CD4-positive, alpha-beta T cell treated with Interleukin-4 for 1 hour (primary cell): ENCODE results near the gene CCDC196.

Experiments used
- DNase-seq, 2 donors: peaks; one replicate each; pipeline ENCODE4 v3.0.0-alpha.2; 2020 to 2022

The CCDC196 gene, protein sequence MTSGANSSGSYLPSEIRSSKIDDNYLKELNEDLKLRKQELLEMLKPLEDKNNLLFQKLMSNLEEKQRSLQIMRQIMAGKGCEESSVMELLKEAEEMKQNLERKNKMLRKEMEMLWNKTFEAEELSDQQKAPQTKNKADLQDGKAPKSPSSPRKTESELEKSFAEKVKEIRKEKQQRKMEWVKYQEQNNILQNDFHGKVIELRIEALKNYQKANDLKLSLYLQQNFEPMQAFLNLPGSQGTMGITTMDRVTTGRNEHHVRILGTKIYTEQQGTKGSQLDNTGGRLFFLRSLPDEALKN

DNA sequence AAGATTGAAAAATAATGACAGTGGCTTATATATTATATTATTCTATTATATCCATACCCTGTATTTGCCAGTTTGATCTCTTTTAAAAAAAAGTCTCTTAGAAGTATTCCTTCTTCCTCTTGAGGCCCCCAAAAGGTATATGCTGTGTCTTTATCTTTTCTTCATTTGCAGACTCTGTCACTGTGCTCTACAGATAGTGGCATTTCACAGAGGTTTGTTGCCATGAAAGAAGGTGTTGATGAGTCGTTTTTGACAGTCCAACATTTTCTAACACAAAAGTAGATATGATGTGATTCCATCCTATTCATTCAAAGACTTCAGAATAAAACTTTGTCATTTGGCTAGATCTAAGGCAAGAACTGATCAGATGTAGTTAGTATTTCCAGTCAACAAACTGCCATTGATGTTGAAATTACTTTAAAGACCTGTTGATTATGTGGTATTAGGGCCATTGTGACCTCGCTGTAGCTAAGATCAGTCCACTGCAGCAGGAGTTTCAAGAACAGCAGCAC lies at the start of gene CCDC196:
CCDC196 (plus strand) TSS at position 462 of the 512 bp plus-strand sequence. CDS start 132 bp downstream, outside the sequence.
- no peak for DNase-seq

DNA sequence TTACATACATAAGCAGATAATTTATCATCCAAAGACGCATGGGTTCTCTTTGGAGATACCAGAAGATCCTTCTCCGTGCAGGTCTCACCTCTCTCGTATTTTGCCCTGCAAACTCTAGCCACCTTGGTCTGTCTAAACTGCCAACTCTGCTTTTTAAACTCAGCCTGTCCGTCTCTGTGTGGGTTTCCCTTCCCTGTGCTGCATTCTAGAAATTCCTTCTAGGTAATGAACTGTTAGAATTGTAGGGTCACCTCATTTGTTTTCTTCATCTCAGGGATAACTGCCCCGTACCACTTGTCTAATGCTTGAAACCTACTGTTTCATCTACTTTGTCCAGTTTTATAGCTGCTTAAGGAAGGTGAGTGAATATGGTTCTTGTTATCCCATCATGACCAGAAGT lies 45.4 kb upstream of the CCDC196 start:
- no peak for DNase-seq

DNA sequence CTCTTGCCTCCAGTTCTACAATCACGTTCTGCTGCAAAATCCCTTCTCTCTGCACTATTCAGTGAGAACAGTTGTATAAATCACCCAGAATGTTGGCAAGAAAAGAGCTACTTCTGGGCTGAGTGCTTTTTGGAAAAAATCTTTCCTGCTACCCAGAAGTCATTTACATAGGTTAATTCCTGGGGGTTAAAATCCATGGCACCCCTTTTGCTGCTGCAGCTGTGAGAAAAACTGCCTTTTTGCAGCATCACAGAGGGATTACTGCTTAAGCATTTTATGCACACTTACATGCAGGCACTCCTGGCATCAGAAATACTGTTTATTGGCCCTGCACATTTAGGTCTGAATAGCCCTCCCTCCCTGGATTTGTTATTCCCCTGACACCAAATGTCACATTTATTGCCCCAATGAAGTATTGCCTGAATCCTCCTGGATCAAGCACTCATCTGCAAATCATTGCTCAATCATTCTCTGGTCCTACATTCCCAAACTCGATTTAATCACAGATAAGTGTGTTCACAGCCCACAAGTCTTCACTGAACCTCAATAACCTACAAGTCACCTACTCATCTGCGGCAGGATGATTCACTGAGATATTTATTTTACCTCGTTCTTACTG lies 43.1 kb upstream of the CCDC196 start:
- DNase-seq, result no peak

DNA sequence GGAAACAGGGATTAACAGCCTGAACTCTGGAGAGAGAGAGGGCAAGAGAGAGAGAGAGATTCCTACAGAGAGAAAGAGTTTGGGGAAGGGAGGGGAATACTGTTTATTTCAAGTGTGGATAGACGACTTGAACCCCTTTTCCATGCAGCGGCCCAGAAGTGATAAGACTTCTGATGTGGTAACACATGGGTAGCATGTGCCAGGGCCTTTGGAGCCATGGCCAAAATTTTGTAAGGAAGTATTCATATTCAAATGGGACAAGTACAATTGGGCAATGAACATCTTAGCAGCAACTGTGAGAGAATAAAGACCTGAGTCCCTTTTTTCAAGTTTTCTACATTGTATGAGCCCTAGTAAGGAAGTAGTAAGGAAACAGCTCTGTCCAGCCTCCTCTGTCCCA lies 42.4 kb upstream of the CCDC196 start:
- DNase-seq, result no peak

DNA sequence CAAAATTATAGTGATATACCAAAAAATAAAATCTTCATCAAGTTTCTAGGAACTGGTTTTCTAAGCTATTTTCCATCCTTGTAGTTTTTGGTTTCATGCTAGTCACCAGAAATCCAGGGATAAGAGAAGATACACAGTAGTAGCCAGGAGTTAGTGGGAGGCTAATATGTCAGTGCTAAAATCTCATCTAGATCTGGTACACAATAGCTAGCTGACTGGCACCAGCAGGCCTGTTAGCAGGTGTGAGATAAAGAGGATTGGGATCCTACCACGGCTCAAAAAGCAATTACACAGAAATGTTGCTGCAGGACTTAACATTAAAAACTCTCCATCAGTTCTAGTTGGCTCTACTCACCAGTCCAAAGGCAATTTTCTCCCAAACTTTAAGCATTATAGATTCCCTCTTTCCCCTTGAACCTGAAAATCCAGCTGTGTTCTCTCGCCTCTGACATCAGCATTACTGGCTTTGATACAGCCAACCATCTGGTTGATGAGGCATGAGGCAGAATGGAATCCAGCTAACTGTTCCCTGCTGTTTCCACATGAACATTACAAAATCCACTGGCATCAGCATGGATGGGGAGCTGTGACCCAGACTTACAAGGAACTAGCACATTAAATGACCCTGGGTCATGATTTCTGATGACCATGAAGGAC lies 41.8 kb upstream of the CCDC196 start:
- DNase-seq, result no peak

DNA sequence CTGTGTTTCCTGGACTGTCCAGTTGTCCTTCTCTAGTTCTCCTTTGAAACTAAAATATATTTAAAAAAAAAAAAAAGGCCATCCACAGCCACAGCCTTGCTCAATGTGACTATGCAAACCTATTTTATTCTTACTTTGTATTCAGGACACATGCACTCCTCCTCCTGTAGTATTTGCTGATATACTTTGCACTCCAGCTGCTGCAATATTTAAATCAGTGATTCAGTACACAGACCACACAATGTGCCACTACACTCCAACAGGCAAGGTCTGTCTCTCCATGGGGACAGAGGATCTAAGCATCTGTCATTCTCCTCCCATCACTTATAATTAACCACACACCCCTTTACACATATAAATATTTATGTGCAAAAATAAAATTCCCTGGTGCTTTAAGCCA lies 40.2 kb upstream of the CCDC196 start:
- DNase-seq, result no peak

DNA sequence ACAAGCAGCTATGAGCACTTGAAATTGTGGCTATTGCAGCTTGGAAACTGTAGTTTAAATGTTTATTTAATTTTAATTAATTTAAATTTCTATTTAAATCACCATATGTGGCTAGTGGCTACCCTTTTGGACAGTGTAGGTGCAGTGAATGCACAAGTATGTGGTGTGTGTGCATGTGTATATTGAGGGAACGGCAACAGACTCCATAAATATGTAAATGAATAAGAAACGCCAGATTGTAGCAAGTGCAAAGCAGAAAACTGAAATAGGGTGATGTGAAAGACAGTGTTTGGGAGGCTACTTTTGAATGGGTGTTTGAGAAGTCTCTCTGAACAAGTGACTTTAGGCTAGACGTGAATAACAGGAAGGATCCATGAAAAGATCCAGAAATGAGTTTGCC lies 32.7 kb upstream of the CCDC196 start:
- no peak for DNase-seq

DNA sequence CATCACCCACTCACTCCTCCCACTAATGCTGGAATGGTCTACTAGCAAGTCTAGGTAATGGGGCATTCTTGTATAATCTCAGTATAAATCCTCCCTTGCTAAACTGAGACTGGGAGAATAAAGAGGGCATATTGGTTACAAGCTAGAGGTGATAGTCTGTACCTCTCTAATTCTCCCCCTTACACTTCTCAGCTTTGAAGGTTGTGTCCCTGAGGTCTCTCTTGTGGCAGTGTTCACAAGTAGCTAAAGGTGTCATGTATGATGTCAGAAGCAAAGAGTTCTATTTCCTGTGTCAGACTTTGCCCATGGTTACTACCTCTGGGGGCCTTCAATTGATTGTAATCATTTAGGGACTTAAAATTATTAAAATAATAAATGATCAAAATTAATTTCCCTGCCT lies 26.6 kb upstream of the CCDC196 start:
- no peak for DNase-seq

DNA sequence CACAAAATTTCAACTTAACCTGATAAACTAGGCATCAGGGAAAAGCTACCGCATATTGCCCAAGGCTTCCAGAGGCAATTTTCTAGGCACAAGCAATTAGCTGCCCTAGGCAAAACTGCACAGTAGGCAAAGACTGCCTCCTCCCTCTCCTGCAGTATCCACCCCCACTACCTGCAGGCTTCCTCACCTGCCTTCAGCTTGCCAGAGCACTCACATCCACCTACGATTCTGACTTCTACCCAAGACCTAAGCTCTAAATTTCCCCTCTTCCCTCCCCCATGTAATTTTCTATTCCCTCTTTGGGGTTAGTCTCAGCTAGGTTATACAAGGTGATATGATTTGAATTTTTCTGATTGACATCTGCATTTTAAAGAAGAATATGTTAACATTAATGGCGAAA lies 21.9 kb upstream of the CCDC196 start:
- no peak for DNase-seq

DNA sequence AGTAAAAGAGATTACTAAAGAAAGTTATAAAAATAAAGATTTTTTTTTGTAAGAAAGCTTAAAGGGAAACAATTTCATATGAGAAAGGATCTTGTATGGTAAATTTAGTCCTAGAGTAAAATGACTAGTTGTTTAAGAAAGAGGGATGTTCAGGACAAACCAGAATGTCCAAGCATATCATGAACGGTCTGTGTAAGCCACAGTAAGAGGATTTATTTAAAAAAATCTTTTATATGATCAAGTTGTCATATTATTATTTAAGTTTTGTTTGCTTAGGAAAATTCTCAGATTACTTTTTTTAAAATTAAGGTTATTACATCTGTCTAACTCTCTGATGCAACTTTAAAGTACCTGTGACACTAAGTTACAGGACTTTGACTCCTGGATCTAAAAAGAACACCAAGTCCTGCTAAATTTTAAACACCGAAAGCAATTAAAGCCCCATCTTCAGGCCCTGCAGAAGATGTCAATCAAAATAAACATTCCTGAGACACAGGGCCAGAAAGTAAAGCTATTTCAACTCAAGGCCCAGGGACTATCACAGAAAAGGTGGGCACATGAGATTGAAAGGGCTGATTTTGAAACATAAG lies 17.3 kb upstream of the CCDC196 start:
- no peak for DNase-seq

DNA sequence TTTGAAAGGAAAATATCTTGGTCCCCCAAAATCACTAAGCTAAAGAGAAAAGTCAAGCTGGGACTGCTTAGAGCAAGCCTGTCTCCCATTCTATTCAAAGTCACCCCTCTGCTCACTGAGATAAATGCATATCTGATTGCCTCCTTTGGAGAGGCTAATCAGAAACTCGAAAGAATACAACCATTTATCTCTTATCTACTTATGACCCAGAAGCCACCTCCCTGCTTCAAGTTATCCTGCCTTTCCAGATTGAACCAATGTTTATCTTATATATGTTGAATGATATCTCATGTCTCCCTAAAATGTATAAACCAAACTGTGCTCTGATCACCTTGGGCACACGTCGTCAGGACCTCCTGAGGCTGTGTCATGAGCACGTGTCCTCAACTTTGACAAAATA lies 14.6 kb upstream of the CCDC196 start:
- no peak for DNase-seq

DNA sequence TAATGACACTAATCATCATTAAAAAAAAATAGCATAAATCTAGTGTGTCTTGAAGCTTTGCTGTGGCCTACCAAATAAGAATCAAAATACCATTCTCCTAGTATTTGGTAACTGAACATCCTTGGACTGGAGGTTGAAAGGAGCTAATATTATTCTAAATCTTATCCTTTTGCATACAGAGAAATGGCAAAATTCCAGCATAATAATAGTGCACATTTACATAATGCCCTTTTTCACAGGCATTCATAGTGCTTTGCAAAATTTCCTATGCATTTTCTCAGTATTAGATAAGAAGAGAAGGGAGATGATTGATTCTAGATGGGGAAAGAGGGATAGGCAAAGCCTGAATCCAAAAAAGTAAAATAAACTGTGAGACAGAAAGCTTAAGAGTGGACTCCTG lies 13.9 kb upstream of the CCDC196 start:
- no peak for DNase-seq

DNA sequence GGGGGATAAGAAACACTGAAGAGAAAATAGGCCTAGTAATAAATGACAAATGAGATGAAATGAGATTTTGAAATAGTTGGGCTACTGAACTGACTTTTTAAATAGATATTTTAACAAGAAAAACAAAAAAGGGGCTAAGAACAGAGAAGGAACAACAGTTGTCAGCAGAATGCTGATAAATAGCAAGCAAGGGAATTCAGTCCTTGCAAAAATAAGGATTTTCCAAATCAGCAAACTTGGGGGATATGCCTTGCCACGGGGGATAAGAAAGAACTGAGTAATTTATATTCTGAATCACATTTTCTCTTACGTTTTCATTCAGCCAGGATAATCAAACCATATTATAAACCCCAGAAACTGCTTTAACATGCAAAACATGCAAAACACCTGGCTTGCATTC lies 12.9 kb upstream of the CCDC196 start:
- DNase-seq, result no peak

DNA sequence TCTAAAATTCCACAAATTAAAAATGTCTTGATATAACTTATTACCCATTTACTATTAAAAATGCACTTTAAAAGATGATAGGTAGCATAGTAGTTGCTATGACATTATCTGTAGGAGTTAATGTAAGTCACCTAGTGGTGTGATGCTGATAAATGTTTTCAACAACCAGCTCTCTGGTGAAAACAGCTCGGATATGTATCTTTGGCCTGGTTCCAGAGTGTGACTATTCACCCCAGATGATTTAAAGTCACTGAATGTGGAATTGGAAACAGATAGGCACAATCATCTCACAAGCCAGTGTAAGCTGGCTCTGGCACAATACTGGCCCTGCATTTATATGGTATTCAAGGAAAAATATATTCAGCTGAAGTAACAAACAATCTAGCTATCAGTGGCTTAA lies 9.2 kb upstream of the CCDC196 start:
- DNase-seq, result no peak

DNA sequence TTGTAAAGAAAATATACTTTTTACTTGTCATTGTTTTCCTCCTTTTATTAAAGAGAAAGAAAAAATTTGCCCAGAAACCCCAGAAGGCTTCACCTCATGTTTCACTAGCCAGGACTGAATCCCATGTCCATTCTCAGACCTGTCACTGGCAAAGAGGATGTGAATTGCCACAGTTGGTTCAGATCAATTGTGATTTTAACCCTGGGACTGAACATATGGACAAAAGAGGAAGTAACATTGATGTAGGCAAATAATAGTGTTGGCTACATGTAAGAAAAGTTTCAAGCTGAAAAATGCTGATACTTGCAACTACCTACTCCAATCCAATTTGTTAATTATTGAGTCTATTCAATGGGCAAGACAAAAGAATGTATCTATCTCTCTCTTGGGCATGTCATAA lies 8.6 kb upstream of the CCDC196 start:
- DNase-seq, result no peak

DNA sequence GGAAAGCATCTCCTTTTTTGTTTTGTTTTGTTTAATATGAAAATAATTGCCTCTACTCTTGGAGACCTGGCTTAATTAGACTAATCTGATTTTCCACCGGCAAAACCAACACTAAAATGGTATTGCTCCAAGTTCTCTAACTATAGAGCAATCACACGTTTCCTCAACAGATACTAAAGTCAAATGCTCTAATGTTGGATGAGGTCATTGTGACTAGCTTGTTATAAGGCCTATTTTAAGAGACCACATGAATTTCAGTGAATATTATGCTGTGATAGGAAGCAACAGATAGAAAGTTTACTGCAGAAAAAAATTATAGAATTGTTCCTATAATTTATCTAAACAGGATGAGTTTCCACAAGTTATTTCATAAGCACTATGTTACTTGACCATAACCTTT lies 3.3 kb upstream of the CCDC196 start:
- DNase-seq, result no peak

DNA sequence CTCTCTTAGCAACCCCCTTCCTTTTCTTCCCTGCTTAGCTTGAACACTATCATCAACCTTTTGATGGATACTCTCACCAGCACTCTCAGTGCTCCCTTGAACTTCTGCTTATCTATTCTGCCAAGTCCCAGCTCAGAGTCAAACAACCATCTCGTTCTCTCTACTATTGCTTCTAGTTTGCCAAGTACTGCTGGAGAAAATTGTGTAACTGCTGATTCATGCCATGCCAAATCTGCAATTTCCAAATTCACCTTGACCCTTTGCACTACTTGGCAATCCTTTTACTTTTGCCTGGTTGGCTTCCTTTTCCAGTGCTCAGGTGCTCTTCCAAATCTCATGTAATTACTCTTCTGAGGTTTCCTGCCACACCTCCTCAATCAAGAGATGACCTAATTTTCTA lies 2.8 kb upstream of the CCDC196 start:
- no peak for DNase-seq

DNA sequence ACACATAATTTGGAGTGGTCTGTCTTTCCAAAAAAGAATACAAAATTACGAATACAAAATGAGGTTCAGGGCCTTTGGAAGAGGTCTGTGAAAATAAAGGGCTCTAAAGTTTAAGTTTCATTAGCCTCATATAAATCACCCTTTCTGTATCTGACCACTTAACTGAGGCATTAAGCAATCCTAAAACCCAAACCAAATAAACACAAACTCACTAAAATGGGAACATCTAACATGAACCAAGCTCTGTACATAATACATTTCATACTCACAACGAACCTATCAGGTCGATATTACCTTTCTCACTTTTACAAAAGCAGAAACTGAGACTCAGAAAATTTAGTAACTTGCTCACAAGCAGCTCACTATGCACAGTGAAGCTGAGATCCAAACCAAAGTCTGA lies 1.1 kb upstream of the CCDC196 start:
- DNase-seq, result no peak

DNA sequence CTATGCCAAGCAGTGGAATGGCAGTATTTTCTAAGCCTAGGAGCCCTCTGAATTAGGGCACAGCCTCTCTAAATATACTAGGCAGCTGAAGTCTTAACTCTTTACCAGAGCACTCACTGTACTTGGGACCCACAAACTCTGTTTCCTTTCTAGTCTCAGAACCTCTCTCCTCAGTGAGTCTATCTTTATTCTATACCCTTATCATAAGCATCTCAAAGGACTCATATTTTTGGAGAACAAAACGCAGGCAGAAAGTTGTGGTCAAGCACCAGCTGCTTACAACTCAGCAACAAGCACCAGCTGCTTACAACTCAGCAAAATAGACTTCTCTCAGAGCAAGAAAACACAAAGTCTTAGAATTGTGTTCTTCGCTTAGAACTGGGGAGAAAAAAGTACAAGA lies 993 bp downstream of the CCDC196 start:
- no peak for DNase-seq

DNA sequence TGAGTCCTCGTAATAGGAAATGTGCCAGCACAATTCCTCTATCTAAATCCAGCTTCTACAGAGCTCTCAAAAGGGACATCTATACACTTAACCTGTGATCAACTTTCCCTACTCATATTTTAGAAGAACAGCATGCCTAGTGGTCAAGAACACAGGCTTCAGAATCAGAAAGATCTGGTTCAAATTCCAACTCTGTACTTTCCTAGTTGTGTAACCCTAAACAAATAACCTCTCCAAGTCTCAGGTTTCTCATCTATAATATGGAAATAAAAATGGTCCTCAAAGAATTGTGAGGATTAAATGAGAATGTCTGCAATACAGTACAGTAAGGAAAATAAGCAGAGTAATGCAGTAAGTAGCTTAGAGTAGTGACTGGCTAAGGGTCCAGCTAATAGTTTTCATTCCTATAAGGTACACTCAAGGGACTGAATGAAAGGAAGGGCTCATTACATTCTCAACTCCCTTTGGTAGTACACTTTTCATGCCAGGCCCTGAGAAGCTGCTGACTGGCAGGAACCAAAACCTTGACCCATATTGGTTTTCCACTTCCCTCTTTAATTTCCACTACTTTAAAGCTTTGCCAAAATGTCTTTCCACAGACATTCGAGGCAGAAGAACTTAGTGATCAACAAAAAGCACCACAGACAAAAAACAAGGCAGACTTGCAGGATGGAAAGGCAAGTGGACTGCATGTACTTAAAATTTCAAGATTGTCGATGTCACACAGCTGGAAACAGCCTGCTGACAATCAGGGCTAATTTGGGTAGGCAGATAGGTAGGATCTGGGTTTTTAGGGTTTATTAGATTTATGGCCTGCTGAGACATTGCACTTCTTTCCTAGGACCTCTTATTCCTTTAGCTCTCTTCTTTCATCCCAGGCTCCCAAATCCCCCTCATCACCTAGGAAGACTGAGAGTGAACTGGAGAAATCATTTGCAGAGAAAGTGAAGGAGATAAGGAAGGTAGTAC lies 4.3 kb downstream of the CCDC196 start:
- DNase-seq, result no peak

DNA sequence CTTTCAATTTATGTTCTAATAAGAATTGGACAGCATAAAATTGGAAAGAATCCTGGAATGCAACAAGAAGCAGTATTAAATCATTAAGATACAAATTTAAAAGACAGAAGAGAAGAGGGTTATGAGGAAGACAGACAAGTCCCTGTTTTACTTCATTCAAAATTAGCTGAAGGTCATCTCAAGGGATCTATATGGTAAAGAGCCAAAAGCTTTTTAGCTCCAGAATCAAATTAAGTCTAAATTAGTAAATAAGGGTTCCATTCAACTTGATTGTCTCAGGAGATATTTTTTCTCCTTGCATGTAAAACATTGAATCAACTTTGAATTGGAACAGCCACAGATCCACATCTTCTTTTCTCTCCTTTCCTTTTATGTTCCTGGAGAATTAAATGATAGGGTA lies 7.6 kb downstream of the CCDC196 start:
- no peak for DNase-seq
